Renal pelvis (tissue), 4 donors: ENCODE results near the gene SIAE. TPM values are rescaled to one million over a fixed set of nuclear protein-coding genes. Genes with fewer than 3 reads are reported as not detected.

Source experiments
- DNase-seq: peaks from one replicate; pipeline ENCODE4 v3.0.0-alpha.2; 2013
- polyA plus RNA-seq, 3 donors: library from polyadenylated mRNA; unstranded; fragments of 120-200 nt; gene quantifications; one replicate each; pipeline ENCODE4 v1.2.1, GENCODE V29; 2013; ENCODE audit not compliant: insufficient read length in 3 of 3

Gene SIAE
- polyA plus RNA-seq, 3 donors: 26.3 to 35.9 (median 31.9) TPM

DNA sequence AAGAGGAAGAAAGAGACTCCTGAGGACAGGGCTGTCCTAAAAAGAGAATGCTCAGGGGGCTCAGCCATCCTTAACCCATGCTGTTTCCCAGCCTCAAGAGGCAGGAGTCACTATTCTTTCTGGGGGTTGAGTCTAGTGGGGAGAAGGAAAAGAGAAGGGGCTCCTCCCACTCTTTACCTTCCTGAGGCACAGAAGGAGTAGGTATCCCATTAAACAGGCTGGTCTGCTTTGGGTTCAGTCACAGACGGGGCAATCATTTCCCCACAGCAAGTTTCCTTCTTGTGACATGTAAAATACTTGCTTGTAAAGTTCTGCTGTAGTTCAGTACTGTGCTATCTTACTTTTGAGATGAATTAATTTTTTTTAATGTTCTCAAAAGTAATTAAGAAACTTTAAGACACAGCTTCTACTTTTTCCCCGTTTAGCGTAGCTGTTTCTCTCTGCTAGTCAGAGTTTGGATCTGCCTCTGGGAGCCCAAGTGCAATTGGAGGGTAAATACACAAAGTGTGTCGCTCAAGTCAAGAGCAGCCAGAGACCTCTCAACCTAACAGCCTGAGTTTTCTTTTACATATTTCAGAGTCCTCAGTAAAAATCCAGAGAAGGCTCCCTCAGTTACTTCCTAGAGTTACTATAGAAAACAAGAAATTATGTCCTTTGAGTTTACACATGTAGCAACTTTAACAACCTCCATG is 88.7 kb downstream of the SIAE start:
- DNase-seq: no peak

DNA sequence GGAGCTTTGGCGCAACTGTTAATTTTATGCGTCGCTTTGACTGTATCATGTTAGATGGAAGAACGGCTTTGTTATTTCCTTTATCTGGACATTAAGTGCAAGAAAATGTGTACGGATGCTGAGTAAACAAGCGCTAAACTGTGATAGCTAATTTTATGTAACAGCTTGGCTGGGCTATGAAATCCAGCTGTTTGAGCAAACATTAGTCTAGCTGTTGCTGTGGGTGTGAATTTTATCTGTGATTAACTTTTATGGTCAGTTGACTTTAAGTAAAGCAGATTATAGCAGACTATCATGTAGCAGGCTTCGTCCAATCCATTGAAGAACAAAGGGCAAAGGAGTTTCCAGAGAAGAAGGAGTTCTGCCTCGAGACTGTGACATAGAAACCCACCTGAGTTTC is 89.8 kb downstream of the SIAE start:
- DNase-seq: no peak

Other genes starting within 250 kb of the SIAE start
- not detected for gene OR8B4, start 248.9 kb downstream of the SIAE start, polyA plus RNA-seq
- gene OR8B8, start 228.0 kb downstream of the SIAE start, polyA plus RNA-seq: not detected
- gene OR8B12, start 130.1 kb downstream of the SIAE start, polyA plus RNA-seq: not detected
- gene OR8A1, start 103.7 kb downstream of the SIAE start, polyA plus RNA-seq: under 1 TPM in 1 of 3 donors, not detected in 2; 0.04 TPM
- gene PANX3, start 62.3 kb downstream of the SIAE start, polyA plus RNA-seq: not detected
- gene TBRG1, start 50.9 kb downstream of the SIAE start, polyA plus RNA-seq: 10 to 100 TPM; 23.0 to 41.9 (median 40.3) TPM
- gene SPA17, start 165 bp upstream of the SIAE start, polyA plus RNA-seq: 10 to 100 TPM; 18.8 to 26.0 (median 20.6) TPM
- gene NRGN, start 66.2 kb upstream of the SIAE start, polyA plus RNA-seq: 10 to 100 TPM; 17.8 to 27.5 (median 19.6) TPM
- 10 to 100 TPM in 1 of 3 donors, 1 to 10 TPM in 2; 9.2 to 10.1 (median 9.3) TPM for gene VSIG2, start 78.5 kb upstream of the SIAE start, polyA plus RNA-seq
- gene ESAM, start 88.6 kb upstream of the SIAE start, polyA plus RNA-seq: 10 to 100 TPM; 59.4 to 78.9 (median 69.4) TPM
- 10 to 100 TPM; 23.3 to 43.6 (median 38.9) TPM for gene MSANTD2, start 126.7 kb upstream of the SIAE start, polyA plus RNA-seq
- gene ROBO3, start 191.7 kb upstream of the SIAE start, polyA plus RNA-seq: 10 to 100 TPM; 25.0 to 30.2 (median 29.9) TPM
- 10 to 100 TPM; 19.3 to 26.4 (median 24.8) TPM for gene ROBO4, start 224.1 kb upstream of the SIAE start, polyA plus RNA-seq
- 1 to 10 TPM; 1.3 to 2.2 (median 1.8) TPM for gene HEPN1, start 245.5 kb upstream of the SIAE start, polyA plus RNA-seq